SH-SY5Y (cell line): ENCODE measurements around the gene APBB3.

Experiments used
- GATA2 ChIP-seq: IDR thresholded peaks from 2 replicates; pipeline ENCODE4 v1.6.1; 2011; ENCODE audit warnings: mild to moderate bottlenecking, low read depth, low read length
- GATA3 ChIP-seq: IDR thresholded peaks from 2 replicates; pipeline ENCODE4 v1.6.1; 2011; ENCODE audit warnings: low read depth, mild to moderate bottlenecking, low read length, moderate library complexity

The APBB3 gene

GRCh38 chr5:140549237-140550144 is 14.9 kb downstream of the APBB3 start:
- no peak for TF ChIP-seq GATA3
- no peak for TF ChIP-seq GATA2

- TF ChIP-seq GATA3 (no peak), GATA2 (no peak)
Measured at GRCh38 chr5:140548791-140549190, 15.6 kb downstream of the APBB3 start.

GRCh38 chr5:140548300-140548688 is 16.1 kb downstream of the APBB3 start:
- no peak for TF ChIP-seq GATA3
- no peak for TF ChIP-seq GATA2

GRCh38 chr5:140547508-140548299 is 16.7 kb downstream of the APBB3 start, which contains the start of gene EIF4EBP3:
EIF4EBP3 (plus strand) TSS chr5:140547662; CDS start chr5:140547738, 76 bp downstream.
- no peak for TF ChIP-seq GATA2
- no peak for TF ChIP-seq GATA3

GRCh38 chr5:140546851-140547507 is 17.4 kb downstream of the APBB3 start:
- no peak for TF ChIP-seq GATA2
- TF ChIP-seq GATA3, result no peak

- no peak for TF ChIP-seq GATA3
- TF ChIP-seq GATA2, result no peak
Measured at GRCh38 chr5:140545606-140546005, 18.8 kb downstream of the APBB3 start.

- TF ChIP-seq GATA3, result no peak
- TF ChIP-seq GATA2, result no peak
Measured at GRCh38 chr5:140544986-140545385, 19.4 kb downstream of the APBB3 start.

- TF ChIP-seq GATA2 (no peak), GATA3 (no peak)
Measured at GRCh38 chr5:140542972-140543371, 21.4 kb downstream of the APBB3 start.

- TF ChIP-seq GATA2 (no peak), GATA3 (no peak)
Measured at GRCh38 chr5:140540227-140540626, 24.2 kb downstream of the APBB3 start.

GRCh38 chr5:140524003-140524402 is 40.4 kb downstream of the APBB3 start:
- TF ChIP-seq GATA2, result no peak
- TF ChIP-seq GATA3, result no peak

GRCh38 chr5:140513124-140513523 is 51.3 kb downstream of the APBB3 start:
- no peak for TF ChIP-seq GATA2
- no peak for TF ChIP-seq GATA3

- TF ChIP-seq GATA3 (no peak), GATA2 (no peak)
Measured at GRCh38 chr5:140509898-140510297, 54.5 kb downstream of the APBB3 start.
